ENCODE results near the gene USP50.
"Not testable (repeated sequence)": the region's sequence is repeated elsewhere in the genome, so short reads cannot be mapped to it uniquely, and the experiment has no call there.

USP50 gene

DNA sequence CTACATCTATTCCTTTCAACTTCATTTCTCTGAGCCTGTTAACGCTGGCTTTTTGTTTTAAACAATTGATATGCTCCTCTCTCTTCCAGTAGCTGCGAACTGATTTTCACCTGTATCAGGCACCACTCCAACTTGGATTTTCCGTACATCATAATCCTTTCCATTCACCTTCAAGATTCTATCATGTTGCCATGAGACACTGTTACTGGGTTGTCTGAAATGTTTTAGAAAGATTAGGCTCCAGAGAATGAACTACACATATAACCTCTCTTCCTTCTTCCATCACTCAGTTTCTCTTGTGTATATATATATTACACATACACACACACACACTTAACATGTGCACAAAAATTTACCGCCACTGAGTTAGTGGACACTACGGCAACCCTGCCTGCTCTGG, at the start of gene USP50:
USP50 (minus strand) TSS at position 101 of the 400 bp plus-strand sequence. CDS start 141 bp downstream, outside the sequence.
- DNase-seq: no peak

- DNase-seq: no peak
These were observed 47.8 kb upstream of the USP50 start for GRCh38 chr15:50594311-50594710.

DNA sequence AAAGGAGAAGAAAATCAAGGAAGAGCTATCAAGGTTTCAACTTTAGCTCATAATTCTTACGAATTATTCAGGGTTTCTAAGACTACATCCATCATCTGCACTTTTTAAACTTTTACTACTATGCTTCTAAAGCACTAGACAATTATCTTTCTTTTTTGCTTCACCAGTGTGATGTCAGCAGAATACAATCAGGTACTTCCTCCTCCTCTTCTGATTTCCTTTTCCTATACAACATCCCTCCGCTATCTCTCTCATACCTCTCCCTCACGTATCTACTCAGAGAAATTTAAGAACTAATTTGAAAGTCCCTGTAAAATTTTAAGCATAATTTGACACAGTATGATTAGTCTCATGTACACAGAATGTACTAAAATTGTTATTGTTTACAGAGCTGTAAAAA, 47.3 kb upstream of the USP50 start:
- no peak for DNase-seq

GRCh38 chr15:50590288-50590687, 43.8 kb upstream of the USP50 start:
- DNase-seq: no peak

DNA sequence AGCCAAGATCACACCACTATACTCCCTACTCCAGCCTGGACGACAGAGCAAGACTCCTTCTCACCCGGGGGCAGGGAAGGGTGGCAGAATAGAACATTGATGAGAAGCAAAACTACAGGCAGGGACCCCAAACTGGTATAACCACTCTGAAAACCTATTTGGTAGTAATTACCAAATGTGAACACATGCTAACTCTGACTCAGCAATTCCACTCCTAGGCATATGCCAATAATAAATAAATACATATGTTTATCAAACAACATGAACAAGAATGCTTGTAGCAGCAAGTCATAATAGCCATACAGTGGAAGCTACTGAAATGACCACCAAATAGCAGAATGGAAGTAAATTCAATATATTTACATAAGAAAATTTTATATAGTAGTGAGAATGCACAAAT, 31.0 kb upstream of the USP50 start:
- no peak for DNase-seq

DNA sequence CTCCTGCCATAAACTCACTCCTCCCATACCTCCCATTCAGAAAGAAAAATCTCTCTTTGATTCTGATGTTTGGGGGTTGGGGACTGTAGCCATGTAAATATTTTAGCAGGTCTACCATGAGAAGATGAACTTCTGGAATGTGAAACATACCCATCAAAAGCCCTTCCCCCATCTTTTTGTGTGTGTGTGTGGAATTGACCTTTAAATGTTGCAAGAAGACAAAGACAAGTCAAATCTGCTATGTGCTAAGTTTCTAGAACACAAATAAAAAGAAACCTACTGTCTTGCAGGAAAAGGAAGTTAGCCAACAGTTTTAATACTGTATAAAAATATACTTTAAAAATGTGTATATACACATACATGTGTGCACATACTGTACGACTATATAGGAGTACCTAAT, 29.7 kb upstream of the USP50 start:
- DNase-seq: no peak

DNA sequence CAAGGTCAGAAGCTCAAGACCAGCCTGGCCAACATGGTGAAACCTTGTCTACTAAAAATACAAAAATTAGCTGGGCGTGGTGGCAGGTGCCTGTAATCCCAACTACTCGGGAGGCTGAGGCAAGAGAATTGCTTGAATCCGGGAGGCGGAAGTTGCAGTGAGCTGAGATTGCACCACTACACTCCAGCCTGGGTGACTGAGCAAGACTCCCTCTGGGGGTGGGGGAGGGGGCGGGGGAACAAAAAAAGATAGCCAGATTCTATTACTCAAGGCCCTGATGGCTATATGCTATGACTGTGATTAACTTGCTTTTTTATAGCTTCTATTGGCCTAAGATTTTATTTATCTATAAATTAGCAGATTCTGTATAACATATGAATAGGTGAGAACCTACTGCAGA, 27.4 kb upstream of the USP50 start:
- DNase-seq: not testable (repeated sequence)

DNA sequence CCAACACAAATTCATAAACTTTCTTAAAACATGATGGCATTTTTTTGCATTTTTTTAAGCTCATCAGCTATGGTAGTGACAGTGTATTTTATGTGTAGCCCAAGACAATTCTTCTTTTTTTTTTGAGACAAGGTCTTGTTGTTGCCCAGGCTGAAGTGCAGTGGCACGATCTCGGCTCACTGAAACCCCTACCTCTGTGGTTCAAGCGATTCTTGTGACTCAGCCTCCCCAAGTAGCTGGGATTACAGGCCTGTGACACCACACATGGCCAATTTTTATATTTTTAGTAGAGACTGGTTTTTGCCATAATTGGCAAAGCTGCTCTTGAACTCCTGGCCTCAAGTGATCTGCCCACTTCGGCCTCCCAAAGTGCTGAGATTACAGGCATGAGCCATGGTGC, 17.3 kb upstream of the USP50 start:
- no peak for DNase-seq

- DNase-seq: no peak
These were observed 16.5 kb upstream of the USP50 start for GRCh38 chr15:50562735-50563640.

DNA sequence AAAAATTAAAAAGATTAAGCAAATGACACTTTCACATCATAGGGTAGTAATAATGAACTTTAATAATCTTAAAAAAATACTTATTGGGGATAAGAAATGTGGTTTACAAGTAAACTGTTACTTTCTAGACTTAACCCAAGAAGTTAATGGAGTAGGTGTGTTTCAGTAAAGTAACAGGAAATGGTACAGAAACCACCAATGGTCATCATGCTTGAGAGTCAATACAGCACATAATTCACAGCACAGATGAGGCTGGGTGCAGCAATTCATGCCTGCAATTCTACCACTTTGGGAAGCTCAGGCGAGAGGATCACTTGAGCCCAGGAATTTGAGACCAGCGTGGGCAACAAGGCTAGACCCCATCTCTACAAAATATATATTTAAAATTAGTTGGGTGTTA, 11.5 kb upstream of the USP50 start:
- no peak for DNase-seq

GRCh38 chr15:50556642-50557371, 10.3 kb upstream of the USP50 start:
- DNase-seq: no peak

- DNase-seq: no peak
These were observed 5.8 kb upstream of the USP50 start for GRCh38 chr15:50552238-50552637.

DNA sequence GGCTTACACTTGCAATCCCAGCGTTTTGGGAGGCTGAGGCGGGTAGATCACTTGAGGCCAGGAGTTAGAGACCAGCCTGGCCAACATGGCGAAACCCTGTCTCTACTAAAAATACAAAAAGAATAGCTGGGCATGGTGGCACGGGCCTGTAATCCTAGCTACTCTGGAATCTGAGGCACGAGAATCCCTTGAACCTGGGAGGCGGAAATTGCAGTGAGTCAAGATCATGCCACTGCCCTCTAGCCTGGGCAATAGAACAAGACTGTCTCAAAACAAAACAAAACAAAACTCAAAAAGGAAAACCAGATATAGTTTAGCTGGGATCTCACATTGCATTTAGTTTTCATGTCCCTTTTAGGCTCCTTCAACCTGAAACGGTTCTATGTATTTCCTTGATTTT, 2.9 kb upstream of the USP50 start:
- DNase-seq: no peak

DNA sequence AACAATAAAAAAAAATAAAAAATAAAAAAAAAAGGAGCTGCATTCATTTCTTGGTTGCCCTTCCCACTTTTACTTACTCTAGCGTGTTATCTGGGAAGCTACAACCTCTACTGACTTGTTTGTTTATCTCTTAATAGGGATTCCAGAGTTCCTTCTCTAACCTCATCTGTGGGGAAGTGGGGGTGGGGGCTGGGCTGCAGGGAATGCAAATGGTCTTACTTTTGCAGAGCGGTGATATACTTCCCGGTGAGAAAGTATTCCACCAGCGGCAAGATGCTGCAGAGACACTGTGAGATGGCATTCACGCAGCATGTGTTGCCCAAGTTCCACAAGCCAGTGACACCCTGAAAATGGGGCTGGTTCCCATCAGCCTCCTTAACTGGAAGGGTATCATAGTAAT, 2.1 kb downstream of the USP50 start:
- DNase-seq: no peak

GRCh38 chr15:50543556-50543955, 2.9 kb downstream of the USP50 start:
- DNase-seq: no peak

- no peak for DNase-seq
These were observed 3.6 kb downstream of the USP50 start for GRCh38 chr15:50542887-50543210.

GRCh38 chr15:50531766-50532165, 14.7 kb downstream of the USP50 start:
- DNase-seq: no peak

GRCh38 chr15:50531163-50531562, 15.3 kb downstream of the USP50 start:
- DNase-seq: no peak

DNA sequence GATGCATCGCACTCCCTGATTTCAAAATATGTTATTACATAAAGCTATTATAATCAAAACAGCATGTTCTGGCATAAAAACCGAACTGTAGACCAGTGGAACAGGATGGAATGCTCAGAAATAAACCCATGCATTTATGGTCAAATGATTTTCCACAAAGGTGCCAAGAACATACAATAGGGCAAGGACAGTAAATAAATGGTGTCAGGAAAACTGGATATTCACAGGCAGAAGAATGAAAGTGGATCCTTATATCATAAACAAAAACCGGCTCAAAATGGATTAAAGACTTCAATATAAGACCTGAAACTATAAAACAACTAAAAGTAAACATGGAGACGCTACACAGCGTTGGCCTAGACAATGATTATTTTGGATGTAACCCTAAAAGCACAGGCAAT, 22.6 kb downstream of the USP50 start:
- no peak for DNase-seq

DNA sequence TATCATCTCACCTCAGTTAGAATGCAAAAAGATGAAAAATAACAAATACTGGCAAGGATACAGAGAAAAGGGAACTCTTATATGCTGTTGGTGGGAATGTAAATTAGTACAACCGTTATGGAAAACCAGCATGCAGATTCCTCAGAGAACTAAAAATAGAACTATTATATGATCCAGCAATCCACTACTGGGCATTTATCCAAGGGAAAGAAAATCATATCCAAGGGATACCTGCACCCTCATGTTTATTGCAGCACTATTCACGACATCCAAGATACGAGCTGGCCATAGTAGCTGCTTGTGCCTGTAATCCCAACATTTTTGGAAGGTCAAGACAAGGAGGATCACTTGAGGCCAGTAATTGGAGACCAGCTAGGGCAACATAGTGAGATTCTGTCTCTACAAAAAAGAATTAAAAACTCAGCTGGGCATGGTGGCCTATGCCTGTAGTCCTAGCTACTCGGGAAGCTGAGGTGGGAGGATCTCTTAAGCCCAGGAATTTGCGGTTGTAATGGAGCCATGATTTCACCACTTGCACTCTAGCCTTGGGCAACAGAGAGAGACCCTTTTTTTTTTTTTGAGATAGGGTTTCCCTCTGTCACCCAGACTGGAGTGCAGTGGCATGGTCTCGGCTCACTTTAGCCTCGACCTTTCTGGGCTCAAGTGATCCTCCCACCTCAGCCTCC, 26.6 kb downstream of the USP50 start:
- DNase-seq: no peak

GRCh38 chr15:50513001-50513400, 33.5 kb downstream of the USP50 start:
- DNase-seq: no peak

DNA sequence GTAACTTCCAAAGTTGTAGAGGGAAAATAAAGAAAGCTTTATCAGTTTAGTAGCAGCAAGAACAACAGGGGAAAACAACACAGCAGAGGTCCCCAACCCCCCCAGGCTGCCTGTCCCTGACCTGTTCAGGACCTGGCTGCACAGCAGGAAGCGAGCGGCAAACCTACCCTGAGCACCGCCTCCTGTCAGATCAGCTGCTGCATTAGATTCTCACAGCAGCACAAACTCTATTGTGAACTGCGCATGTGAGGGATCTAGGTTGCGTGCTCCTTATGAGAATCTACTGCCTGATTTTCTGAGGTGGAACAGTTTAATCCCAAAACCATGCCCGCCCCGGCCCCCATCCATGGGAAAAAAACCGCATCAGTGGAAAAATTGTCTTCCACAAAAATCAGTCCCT, 40.3 kb downstream of the USP50 start:
- no peak for DNase-seq

- DNase-seq: not testable (repeated sequence)
These were observed 40.8 kb downstream of the USP50 start for GRCh38 chr15:50505656-50506055.

DNA sequence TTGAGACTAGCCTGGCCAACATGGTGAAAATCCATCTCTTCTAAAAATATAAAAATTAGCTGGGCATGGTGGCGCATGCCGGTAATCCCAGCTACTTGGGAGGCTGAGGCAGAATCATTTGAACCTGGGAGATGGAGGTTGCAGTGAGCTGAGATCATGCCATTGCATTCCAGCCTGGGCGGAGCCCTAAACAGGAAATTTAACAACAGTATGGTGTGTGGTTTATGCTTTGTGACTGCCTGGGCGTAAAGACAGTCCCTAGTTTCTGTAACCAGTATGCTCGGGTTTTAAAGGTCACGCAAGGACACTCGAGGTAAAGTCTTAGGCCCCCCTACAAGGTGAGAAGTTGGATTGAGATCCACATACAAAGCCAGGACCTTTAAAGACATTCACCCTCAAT, 43.3 kb downstream of the USP50 start:
- no peak for DNase-seq

Measured in NCI-H1105 (cell line).